IMR-90 (cell line): ENCODE data around the gene GPX4. TPM values are rescaled to one million over a fixed set of nuclear protein-coding genes. Genes with fewer than 3 reads are reported as not detected.

Experiments used
- ATAC-seq: fragments of 200-7000 bp; cut with Tn5 transposase; 2 replicates; pipeline ENCODE4 v1.9.1; 2020; ENCODE audit warnings: low read depth, mild to moderate bottlenecking, moderate library complexity
- BruUV-seq: library from RNA; stranded (reverse); fragments of 400-500 nt; replicated peaks from 2 replicates; lab custom pipeline; 2021; lab: Mats Ljungman, UMichigan
- CTCF ChIA-PET: fragments of 300-600 bp; formaldehyde crosslinking; extraction: SDS; loops from one replicate; lab custom pipeline; 2021; ENCODE audit warnings: antibody characterized with exemption; lab: Yijun Ruan, JAX
- POLR2A ChIA-PET: fragments of 300-600 bp; sonication (Branson Sonifier 250); formaldehyde crosslinking; loops from one replicate; lab custom pipeline; 2022; ENCODE audit warnings: antibody characterized with exemption; ENCODE audit not compliant: unreplicated experiment; lab: Charles Lee
- DNase-seq: peaks from one replicate; pipeline ENCODE4 v3.0.0; 2013
- H2AFZ ChIP-seq: replicated peaks from 2 replicates; pipeline ENCODE3; 2013; ENCODE audit warnings: low read length, mild to moderate bottlenecking; ENCODE audit not compliant: poor library complexity
- H2AK5ac ChIP-seq: 2 replicates; pipeline ENCODE4 v1.6.1; 2013; ENCODE audit warnings: low read depth, low read length, inconsistent platforms
- H2AK9ac ChIP-seq: replicated peaks from 2 replicates; pipeline ENCODE3; 2013; ENCODE audit warnings: mild to moderate bottlenecking, low read depth, low read length, moderate library complexity; ENCODE audit not compliant: poor library complexity
- H2BK120ac ChIP-seq: 2 replicates; pipeline ENCODE4 v1.6.1; 2013; ENCODE audit warnings: low read depth, low read length, inconsistent platforms
- H2BK15ac ChIP-seq: 3 replicates; pipeline ENCODE4 v1.6.1; 2013; ENCODE audit warnings: low read depth, low read length, inconsistent platforms
- H2BK20ac ChIP-seq: 2 replicates; pipeline ENCODE4 v1.6.1; 2013; ENCODE audit warnings: low read depth, mild to moderate bottlenecking, inconsistent platforms, low read length, moderate library complexity
- H2BK5ac ChIP-seq: 2 replicates; pipeline ENCODE4 v1.6.1; 2013; ENCODE audit warnings: mild to moderate bottlenecking, low read depth, low read length, inconsistent platforms; ENCODE audit not compliant: poor library complexity, severe bottlenecking
- H3K14ac ChIP-seq: replicated peaks from 2 replicates; pipeline ENCODE4 v1.6.1; 2013; ENCODE audit warnings: low read depth, low read length, inconsistent platforms
- H3K18ac ChIP-seq: 2 replicates; pipeline ENCODE4 v1.6.1; 2013; ENCODE audit warnings: low read depth, low read length, control low read depth
- H3K23ac ChIP-seq: 2 replicates; pipeline ENCODE4 v1.6.1; 2013; ENCODE audit warnings: low read depth, low read length, inconsistent platforms
- H3K27ac ChIP-seq: 2 replicates; pipeline ENCODE4 v1.5.1; 2013; ENCODE audit warnings: mild to moderate bottlenecking, control low read depth, low read length; ENCODE audit not compliant: insufficient read depth
- H3K27me3 ChIP-seq: 2 replicates; pipeline ENCODE4 v1.6.1; 2013; ENCODE audit warnings: low read length; ENCODE audit not compliant: control insufficient read depth, insufficient read depth
- H3K36me3 ChIP-seq: 2 replicates; pipeline ENCODE4 v1.6.1; 2013; ENCODE audit warnings: low read length, mixed read lengths; ENCODE audit not compliant: control insufficient read depth, insufficient read depth
- H3K4ac ChIP-seq: 2 replicates; pipeline ENCODE4 v1.6.1; 2013; ENCODE audit warnings: low read depth, low read length, inconsistent platforms
- H3K4me1 ChIP-seq: 2 replicates; pipeline ENCODE4 v1.6.1; 2013; ENCODE audit warnings: low read length, mixed read lengths; ENCODE audit not compliant: control insufficient read depth, insufficient read depth
- H3K4me2 ChIP-seq: 2 replicates; pipeline ENCODE4 v1.6.1; 2013; ENCODE audit warnings: low read depth, mild to moderate bottlenecking, control low read depth, low read length, moderate library complexity
- H3K4me3 ChIP-seq: 2 replicates; pipeline ENCODE4 v1.5.1; 2013; ENCODE audit warnings: low read depth, mild to moderate bottlenecking, control low read depth, low read length, moderate library complexity; ENCODE audit not compliant: insufficient read depth
- H3K56ac ChIP-seq: 2 replicates; pipeline ENCODE4 v1.6.1; 2013; ENCODE audit warnings: low read length, inconsistent platforms; ENCODE audit not compliant: insufficient read depth; ENCODE audit errors: extremely low read depth
- H3K79me1 ChIP-seq, 2 experiments: 2 replicates each; pipeline ENCODE4 v1.6.1; 2013; ENCODE audit warnings: low read length in 2 of 2, inconsistent platforms in 1 of 2, low read depth in 1 of 2
- H3K9ac ChIP-seq: 2 replicates; pipeline ENCODE4 v1.6.1; 2013; ENCODE audit warnings: low read depth, low read length, control low read depth
- H3K9me1 ChIP-seq: 2 replicates; pipeline ENCODE4 v1.6.1; 2013; ENCODE audit warnings: low read length, inconsistent platforms; ENCODE audit not compliant: insufficient read depth
- H3K9me3 ChIP-seq: 2 replicates; pipeline ENCODE4 v1.6.1; 2013; ENCODE audit warnings: low read length; ENCODE audit not compliant: control insufficient read depth, insufficient read depth
- H4K20me1 ChIP-seq: 2 replicates; pipeline ENCODE4 v1.6.1; 2013; ENCODE audit warnings: low read length, inconsistent platforms; ENCODE audit not compliant: insufficient read depth
- H4K5ac ChIP-seq: 2 replicates; pipeline ENCODE4 v1.6.1; 2013; ENCODE audit warnings: mild to moderate bottlenecking, low read depth, low read length, control low read depth
- H4K8ac ChIP-seq, 2 experiments: 2 replicates each; pipeline ENCODE4 v1.6.1; 2013; ENCODE audit warnings: low read depth in 2 of 2, low read length in 2 of 2, control low read depth in 1 of 2, inconsistent platforms in 1 of 2
- H4K91ac ChIP-seq: 2 replicates; pipeline ENCODE4 v1.6.1; 2013; ENCODE audit warnings: low read depth, low read length, inconsistent platforms; ENCODE audit not compliant: insufficient read depth
- BHLHE40 ChIP-seq: fragments of 150-350 bp; IDR thresholded peaks from 2 replicates; pipeline ENCODE4 v1.6.1; 2016; ENCODE audit warnings: mild to moderate bottlenecking, low read depth, low read length
- CEBPB ChIP-seq: IDR thresholded peaks from 2 replicates; pipeline ENCODE4 v1.6.1; 2012; ENCODE audit warnings: low read depth, low read length, improper control_type of control experiment
- CHD1 ChIP-seq: IDR thresholded peaks from 2 replicates; pipeline ENCODE4 v1.6.1; 2012; ENCODE audit warnings: low read depth, low read length, improper control_type of control experiment
- FOS ChIP-seq: fragments of 150-350 bp; IDR thresholded peaks from 2 replicates; pipeline ENCODE4 v1.6.1; 2016; ENCODE audit warnings: low read depth, low read length
- MAFK ChIP-seq: IDR thresholded peaks from 2 replicates; pipeline ENCODE4 v1.6.1; 2012; ENCODE audit warnings: low read depth, low read length, improper control_type of control experiment
- MAZ ChIP-seq: IDR thresholded peaks from 2 replicates; pipeline ENCODE4 v1.6.1; 2012; ENCODE audit warnings: low read depth, mild to moderate bottlenecking, low read length, improper control_type of control experiment, moderate library complexity, borderline replicate concordance
- MXI1 ChIP-seq: IDR thresholded peaks from 2 replicates; pipeline ENCODE4 v1.6.1; 2012; ENCODE audit warnings: low read depth, mild to moderate bottlenecking, low read length, moderate library complexity, borderline replicate concordance
- NFE2L2 ChIP-seq: fragments of 150-350 bp; IDR thresholded peaks from 2 replicates; pipeline ENCODE4 v1.6.1; 2016; ENCODE audit warnings: low read depth, mild to moderate bottlenecking, low read length
- POLR2A ChIP-seq: IDR thresholded peaks from 2 replicates; pipeline ENCODE4 v1.6.1; 2012; ENCODE audit warnings: mild to moderate bottlenecking, low read depth, low read length
- RAD21 ChIP-seq: IDR thresholded peaks from 2 replicates; pipeline ENCODE4 v1.6.1; 2012; ENCODE audit warnings: low read length, improper control_type of control experiment
- RCOR1 ChIP-seq: IDR thresholded peaks from 2 replicates; pipeline ENCODE4 v1.6.1; 2012; ENCODE audit warnings: mild to moderate bottlenecking, low read length, improper control_type of control experiment; ENCODE audit not compliant: insufficient replicate concordance
- RFX5 ChIP-seq: IDR thresholded peaks from 2 replicates; pipeline ENCODE4 v1.8.0; 2012; ENCODE audit warnings: low read depth, mild to moderate bottlenecking, low read length, moderate library complexity
- SMC3 ChIP-seq: fragments of 150-350 bp; IDR thresholded peaks from 2 replicates; pipeline ENCODE4 v1.6.1; 2016; ENCODE audit warnings: low read depth, mild to moderate bottlenecking, antibody characterized with exemption, low read length, moderate library complexity
- WGBS, 2 experiments: methylation state at CpG; one replicate each; pipeline versions ENCODE4 v1.1.5 to v1.1.7; 2013; ENCODE audit warnings: missing lambda C conversion rate in 2 of 2; ENCODE audit not compliant: insufficient read length in 1 of 2; ENCODE audit errors: extremely low coverage in 2 of 2; 5-methylcytosine and 5-hydroxymethylcytosine counted together
- dilution Hi-C: fragments of 300-500 bp; cut with HindIII; formaldehyde crosslinking; loops from one replicate; pipeline ENCODE4 v1.14.3; 2018; ENCODE audit warnings: low sequenced_read_pairs; ENCODE audit not compliant: unreplicated experiment
- in situ Hi-C: fragments of 300-500 bp; cut with MboI; formaldehyde crosslinking; loops from 3 replicates; pipeline ENCODE4 v1.14.3; 2019; ENCODE audit warnings: low sequenced_read_pairs, inconsistent platforms, mixed read lengths
- intact Hi-C: fragments of 100-400 bp; cut with micrococcal nuclease; formaldehyde crosslinking; loops from 2 replicates; pipeline ENCODE4 v1.10.0; 2022
- polyA plus RNA-seq, 3 experiments: library from polyadenylated mRNA; depleted of rRNA; stranded (reverse); fragments of >200 nt; gene quantifications; 2 replicates each; pipeline ENCODE4 v1.2.3, GENCODE V29; 2012; ENCODE audit warnings: low replicate concordance in 1 of 3
- total RNA-seq: library from RNA; depleted of rRNA; stranded (reverse); fragments of >200 nt; gene quantifications from 2 replicates; pipeline ENCODE4 v1.2.3, GENCODE V29; 2012
- TF ChIP-seq, protein P1 (sequence below): conservative IDR thresholded peaks from 2 replicates; pipeline ENCODE4 v1.5.1; 2012; ENCODE audit warnings: mild to moderate bottlenecking, low read depth, low read length, improper control_type of control experiment
- TF ChIP-seq, protein P2 (sequence below): fragments of 150-350 bp; IDR thresholded peaks from 2 replicates; pipeline ENCODE4 v1.6.1; 2016; ENCODE audit warnings: low read depth, mild to moderate bottlenecking, low read length, moderate library complexity, borderline replicate concordance
- TF ChIP-seq, protein P3 (sequence below): fragments of 150-350 bp; IDR thresholded peaks from 2 replicates; pipeline ENCODE4 v1.6.1; 2017; ENCODE audit warnings: mild to moderate bottlenecking, antibody characterized with exemption, low read length, low read depth

Gene GPX4
- total and polyA plus RNA-seq, 2 of the 4 experiments (the other 2 are of a cell fraction): 357 to 1,083 TPM

- Histone ChIP-seq H3K9me3 (no peaks in the 10 kb centered on the region), H3K9me1 (no peaks in the 10 kb centered on the region), H2AK5ac (no peak overlapping the region), H3K14ac (no peak overlapping the region), H3K23ac (no peak overlapping the region), H2BK15ac (no peak overlapping the region), H3K4me3 (no peak overlapping the region), H3K4me2 (no peak overlapping the region), H3K18ac (no peak overlapping the region), H3K36me3 (peaks cover 88% of the 10 kb centered on the region), H4K91ac (no peak overlapping the region), H3K27me3 (no peaks in the 10 kb centered on the region), H2AFZ (peak overlapping the region; percentile 58), H3K79me1 (peaks cover 14 to 40% of the 10 kb centered on the region in 2 experiments), H2BK5ac (no peak overlapping the region), H4K20me1 (peaks cover 17% of the 10 kb centered on the region), H2BK20ac (no peak overlapping the region), H3K4me1 (peaks cover 2% of the 10 kb centered on the region; the same call in 1 of the 2 replicates), H3K9ac (no peak overlapping the region), H2BK120ac (no peak overlapping the region), H3K27ac (no peak overlapping the region), H4K5ac (no peak overlapping the region), H3K56ac (no peak overlapping the region), H2AK9ac (no peak overlapping the region), H3K4ac (no peak overlapping the region), H4K8ac (no peak overlapping the region)
- no peak for ATAC-seq
- WGBS, 2 experiments: 90% methylated on average over 20 of the region's 34 CpGs; no CpG with 5 or more reads in 1 of the 2 experiments
- TF ChIP-seq, protein P1, sequence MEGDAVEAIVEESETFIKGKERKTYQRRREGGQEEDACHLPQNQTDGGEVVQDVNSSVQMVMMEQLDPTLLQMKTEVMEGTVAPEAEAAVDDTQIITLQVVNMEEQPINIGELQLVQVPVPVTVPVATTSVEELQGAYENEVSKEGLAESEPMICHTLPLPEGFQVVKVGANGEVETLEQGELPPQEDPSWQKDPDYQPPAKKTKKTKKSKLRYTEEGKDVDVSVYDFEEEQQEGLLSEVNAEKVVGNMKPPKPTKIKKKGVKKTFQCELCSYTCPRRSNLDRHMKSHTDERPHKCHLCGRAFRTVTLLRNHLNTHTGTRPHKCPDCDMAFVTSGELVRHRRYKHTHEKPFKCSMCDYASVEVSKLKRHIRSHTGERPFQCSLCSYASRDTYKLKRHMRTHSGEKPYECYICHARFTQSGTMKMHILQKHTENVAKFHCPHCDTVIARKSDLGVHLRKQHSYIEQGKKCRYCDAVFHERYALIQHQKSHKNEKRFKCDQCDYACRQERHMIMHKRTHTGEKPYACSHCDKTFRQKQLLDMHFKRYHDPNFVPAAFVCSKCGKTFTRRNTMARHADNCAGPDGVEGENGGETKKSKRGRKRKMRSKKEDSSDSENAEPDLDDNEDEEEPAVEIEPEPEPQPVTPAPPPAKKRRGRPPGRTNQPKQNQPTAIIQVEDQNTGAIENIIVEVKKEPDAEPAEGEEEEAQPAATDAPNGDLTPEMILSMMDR: no peak
- TF ChIP-seq RCOR1 (no peak), CHD1 (no peak), SMC3 (no peak), MXI1 (no peak), POLR2A (no peak), RAD21 (no peak), CEBPB (no peak), MAZ (no peak), NFE2L2 (no peak), MAFK (no peak), FOS (no peak), BHLHE40 (no peak), RFX5 (no peak)
- TF ChIP-seq, protein P2, sequence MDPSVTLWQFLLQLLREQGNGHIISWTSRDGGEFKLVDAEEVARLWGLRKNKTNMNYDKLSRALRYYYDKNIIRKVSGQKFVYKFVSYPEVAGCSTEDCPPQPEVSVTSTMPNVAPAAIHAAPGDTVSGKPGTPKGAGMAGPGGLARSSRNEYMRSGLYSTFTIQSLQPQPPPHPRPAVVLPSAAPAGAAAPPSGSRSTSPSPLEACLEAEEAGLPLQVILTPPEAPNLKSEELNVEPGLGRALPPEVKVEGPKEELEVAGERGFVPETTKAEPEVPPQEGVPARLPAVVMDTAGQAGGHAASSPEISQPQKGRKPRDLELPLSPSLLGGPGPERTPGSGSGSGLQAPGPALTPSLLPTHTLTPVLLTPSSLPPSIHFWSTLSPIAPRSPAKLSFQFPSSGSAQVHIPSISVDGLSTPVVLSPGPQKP: no peak
- TF ChIP-seq, protein P3, sequence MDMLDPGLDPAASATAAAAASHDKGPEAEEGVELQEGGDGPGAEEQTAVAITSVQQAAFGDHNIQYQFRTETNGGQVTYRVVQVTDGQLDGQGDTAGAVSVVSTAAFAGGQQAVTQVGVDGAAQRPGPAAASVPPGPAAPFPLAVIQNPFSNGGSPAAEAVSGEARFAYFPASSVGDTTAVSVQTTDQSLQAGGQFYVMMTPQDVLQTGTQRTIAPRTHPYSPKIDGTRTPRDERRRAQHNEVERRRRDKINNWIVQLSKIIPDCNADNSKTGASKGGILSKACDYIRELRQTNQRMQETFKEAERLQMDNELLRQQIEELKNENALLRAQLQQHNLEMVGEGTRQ: no peak
- no TSS peak for BruUV-seq
- DNase-seq: no peak
- dilution Hi-C loops: no loop called here
- in situ Hi-C loops: no loop called here
- CTCF ChIA-PET: no interaction called here
- intact Hi-C loops: no loop called here
- POLR2A ChIA-PET: no interaction called here
Observed at GRCh38 chr19:1118999-1119398, 15.2 kb downstream of the GPX4 start.
